ENCODE measurements around the gene AIFM3.
A peak's percentile ranks its signal among the peaks of the same experiment; 100 is the strongest.
"Not testable (repeated sequence)": the region's sequence is repeated elsewhere in the genome, so short reads cannot be mapped to it uniquely, and the experiment has no call there.

The AIFM3 gene

GRCh38 chr22:20959578-20960461 is 7.2 kb upstream of the AIFM3 start:
- DNase-seq: no peak

- no peak for DNase-seq
Observed at GRCh38 chr22:20960609-20961008, 6.4 kb upstream of the AIFM3 start.

GRCh38 chr22:20962491-20962945 is 4.5 kb upstream of the AIFM3 start:
- DNase-seq: no peak

- no peak for DNase-seq
Observed at GRCh38 chr22:20963201-20964052, 3.6 kb upstream of the AIFM3 start.

GRCh38 chr22:20964090-20964798 is 2.8 kb upstream of the AIFM3 start:
- DNase-seq: no peak

GRCh38 chr22:20964799-20965103 is 2.3 kb upstream of the AIFM3 start:
- peak in 1 of 2 donors; percentile 20 for DNase-seq

GRCh38 chr22:20965104-20965887 is 1.8 kb upstream of the AIFM3 start:
- DNase-seq: no peak

GRCh38 chr22:20965888-20966855 is 883 bp upstream of the AIFM3 start:
- DNase-seq: no peak

- no peak for DNase-seq
Observed at GRCh38 chr22:20967697-20968211, 699 bp downstream of the AIFM3 start.

GRCh38 chr22:20968281-20968977 is 1.4 kb downstream of the AIFM3 start:
- DNase-seq: no peak

GRCh38 chr22:20970939-20971657 is 4.0 kb downstream of the AIFM3 start:
- DNase-seq: no peak

- not testable (repeated sequence) for DNase-seq
Observed at GRCh38 chr22:20972014-20972694, 5.1 kb downstream of the AIFM3 start.

- DNase-seq: no peak
Observed at GRCh38 chr22:20972933-20973577, 6.0 kb downstream of the AIFM3 start.

- no peak for DNase-seq
Observed at GRCh38 chr22:20973634-20974286, 6.7 kb downstream of the AIFM3 start.

GRCh38 chr22:20974336-20974955 is 7.4 kb downstream of the AIFM3 start:
- no peak for DNase-seq

GRCh38 chr22:20975541-20976290 is 8.7 kb downstream of the AIFM3 start:
- DNase-seq: no peak

All from stimulated activated CD4-positive, alpha-beta T cell treated with anti-CD3 and anti-CD28 coated beads, Interleukin-2, amount 100 ng/mL, for 24 hours (primary cell).